Astrocyte (in vitro differentiated cells and primary cell): ENCODE measurements around the gene CACNA1C. TPM values are rescaled to one million over a fixed set of nuclear protein-coding genes. Genes with fewer than 3 reads are reported as not detected.

Experiments used
- DNase-seq: peaks from one replicate; pipeline ENCODE4 v3.0.0-alpha.2; 2010; ENCODE audit warnings: low read depth
- FAIRE-seq: peaks from 2 replicates; lab custom pipeline; 2011; peaks lifted over from hg19 to GRCh38; lab: Jason Lieb, UNC
- H2AFZ ChIP-seq: 2 replicates; pipeline ENCODE4 v1.6.0; 2012; ENCODE audit warnings: low read depth, low read length, inconsistent platforms
- H3K27ac ChIP-seq: 2 replicates; pipeline ENCODE4 v1.5.1; 2011; ENCODE audit warnings: low read depth, low read length, inconsistent platforms
- H3K27me3 ChIP-seq: 2 replicates; pipeline ENCODE4 v1.6.0; 2011; ENCODE audit warnings: low read length, inconsistent platforms; ENCODE audit not compliant: insufficient read depth
- H3K36me3 ChIP-seq: 2 replicates; pipeline ENCODE4 v1.5.1; 2011; ENCODE audit warnings: low read length, inconsistent platforms; ENCODE audit not compliant: insufficient read depth
- H3K4me1 ChIP-seq: 2 replicates; pipeline ENCODE4 v1.5.1; 2011; ENCODE audit warnings: low read length, inconsistent platforms; ENCODE audit not compliant: insufficient read depth
- H3K4me2 ChIP-seq: 2 replicates; pipeline ENCODE4 v1.6.0; 2012; ENCODE audit warnings: low read length, inconsistent platforms
- H3K4me3 ChIP-seq: 2 replicates; pipeline ENCODE4 v1.5.1; 2011; ENCODE audit warnings: low read depth, mild to moderate bottlenecking, low read length, inconsistent platforms; ENCODE audit not compliant: insufficient read depth
- H3K79me2 ChIP-seq: 2 replicates; pipeline ENCODE4 v1.6.0; 2012; ENCODE audit warnings: mild to moderate bottlenecking, low read length, inconsistent platforms; ENCODE audit not compliant: insufficient read depth
- H3K9ac ChIP-seq: 2 replicates; pipeline ENCODE4 v1.6.0; 2012; ENCODE audit warnings: mild to moderate bottlenecking, low read length, inconsistent platforms
- H3K9me3 ChIP-seq: 2 replicates; pipeline ENCODE4 v1.5.1; 2012; ENCODE audit warnings: low read depth, mild to moderate bottlenecking, low read length, inconsistent platforms; ENCODE audit not compliant: insufficient read depth
- H4K20me1 ChIP-seq: 2 replicates; pipeline ENCODE4 v1.6.0; 2012; ENCODE audit warnings: low read length, inconsistent platforms; ENCODE audit not compliant: insufficient read depth
- H3K27ac Mint-ChIP-seq: one replicate; pipeline ENCODE4 v1.8.0; 2021; ENCODE audit warnings: mild to moderate bottlenecking, mixed read lengths; ENCODE audit not compliant: unreplicated experiment
- H3K27me3 Mint-ChIP-seq: one replicate; pipeline ENCODE4 v1.8.0; 2021; ENCODE audit warnings: low read depth, mixed read lengths; ENCODE audit not compliant: unreplicated experiment
- H3K36me3 Mint-ChIP-seq: one replicate; pipeline ENCODE4 v1.8.0; 2021; ENCODE audit warnings: low read depth, mixed read lengths; ENCODE audit not compliant: unreplicated experiment
- H3K4me1 Mint-ChIP-seq: one replicate; pipeline ENCODE4 v1.8.0; 2021; ENCODE audit warnings: low read depth, mixed read lengths; ENCODE audit not compliant: unreplicated experiment
- H3K4me3 Mint-ChIP-seq: one replicate; pipeline ENCODE4 v1.8.0; 2021; ENCODE audit warnings: mild to moderate bottlenecking, moderate library complexity, mixed read lengths; ENCODE audit not compliant: unreplicated experiment
- H3K9me3 Mint-ChIP-seq: one replicate; pipeline ENCODE4 v1.8.0; 2021; ENCODE audit warnings: mild to moderate bottlenecking, mixed read lengths; ENCODE audit not compliant: unreplicated experiment
- CTCF ChIP-seq: IDR thresholded peaks from 2 replicates; pipeline ENCODE4 v1.5.1; 2011; ENCODE audit warnings: low read depth, mild to moderate bottlenecking, inconsistent platforms, low read length, moderate library complexity; ENCODE audit not compliant: insufficient read depth
- EZH2 ChIP-seq: IDR thresholded peaks from 2 replicates; pipeline ENCODE4 v1.6.1; 2012; ENCODE audit warnings: mild to moderate bottlenecking, low read length, inconsistent platforms; ENCODE audit not compliant: insufficient read depth
- total RNA-seq: library from RNA; stranded (reverse); gene quantifications from 2 replicates; pipeline ENCODE4 v1.2.1, GENCODE V29; 2021

The CACNA1C gene
- total RNA-seq, 1 donor from 2014 or later: 2.1 TPM

- Histone ChIP-seq H3K27ac (no peak overlapping the region), H3K9ac (no peak overlapping the region), H3K36me3 (no peaks in the 10 kb centered on the region), H3K4me2 (no peak overlapping the region), H3K4me3 (no peak overlapping the region), H3K4me1 (no peaks in the 10 kb centered on the region), H3K27me3 (peaks cover 7% of the 10 kb centered on the region), H3K9me3 (no peaks in the 10 kb centered on the region), H4K20me1 (no peaks in the 10 kb centered on the region), H3K79me2 (no peaks in the 10 kb centered on the region), H2AFZ (no peak overlapping the region)
- no peaks in the 10 kb centered on the region for H3K4me1 Mint-ChIP-seq
- peak; percentile 3 for DNase-seq
- H3K27me3 Mint-ChIP-seq: peaks cover 37% of the 10 kb centered on the region
- H3K27ac Mint-ChIP-seq: no peak overlapping the region
- H3K9me3 Mint-ChIP-seq: peaks cover 6% of the 10 kb centered on the region
- H3K36me3 Mint-ChIP-seq: peaks cover 2% of the 10 kb centered on the region
- FAIRE-seq: no peak
- TF ChIP-seq EZH2: no peak
- no peak for TF ChIP-seq CTCF
- H3K4me3 Mint-ChIP-seq: no peak overlapping the region
These were observed 407.4 kb downstream of the CACNA1C start for GRCh38 chr12:2460051-2460670.

GRCh38 chr12:2461046-2461445 is 408.3 kb downstream of the CACNA1C start:
- Histone ChIP-seq H3K4me1 (no peaks in the 10 kb centered on the region), H3K79me2 (no peaks in the 10 kb centered on the region), H3K27ac (no peak overlapping the region), H2AFZ (no peak overlapping the region), H3K9ac (no peak overlapping the region), H3K36me3 (no peaks in the 10 kb centered on the region), H3K9me3 (no peaks in the 10 kb centered on the region), H3K27me3 (peaks cover 9% of the 10 kb centered on the region), H4K20me1 (no peaks in the 10 kb centered on the region), H3K4me2 (no peak overlapping the region), H3K4me3 (no peak overlapping the region)
- TF ChIP-seq EZH2 (no peak), CTCF (no peak)
- FAIRE-seq: no peak
- Mint-ChIP-seq H3K4me1 (no peaks in the 10 kb centered on the region), H3K9me3 (peaks cover 6% of the 10 kb centered on the region), H3K27ac (no peak overlapping the region), H3K4me3 (no peak overlapping the region), H3K27me3 (peaks cover 46% of the 10 kb centered on the region), H3K36me3 (peaks cover 2% of the 10 kb centered on the region)
- DNase-seq: no peak

- Histone ChIP-seq H3K27ac (no peak overlapping the region), H3K4me2 (no peak overlapping the region), H3K4me1 (no peaks in the 10 kb centered on the region), H3K36me3 (no peaks in the 10 kb centered on the region), H3K9ac (no peak overlapping the region), H2AFZ (no peak overlapping the region), H4K20me1 (no peaks in the 10 kb centered on the region), H3K4me3 (no peak overlapping the region), H3K79me2 (no peaks in the 10 kb centered on the region), H3K27me3 (peaks cover 9% of the 10 kb centered on the region), H3K9me3 (no peaks in the 10 kb centered on the region)
- FAIRE-seq (no peak), DNase-seq (no peak)
- TF ChIP-seq EZH2 (no peak), CTCF (no peak)
- Mint-ChIP-seq H3K4me1 (no peaks in the 10 kb centered on the region), H3K4me3 (no peak overlapping the region), H3K27me3 (peaks cover 52% of the 10 kb centered on the region), H3K27ac (no peak overlapping the region), H3K36me3 (peaks cover 2% of the 10 kb centered on the region), H3K9me3 (peaks cover 6% of the 10 kb centered on the region)
These were observed 408.9 kb downstream of the CACNA1C start for GRCh38 chr12:2461645-2462044.
